Esophagus mucosa (tissue), 1 donor: ENCODE measurements around the gene GRPR. TPM values are rescaled to one million over a fixed set of nuclear protein-coding genes. Genes with fewer than 3 reads are reported as not detected.
"Not testable (repeated sequence)": the region's sequence is repeated elsewhere in the genome, so short reads cannot be mapped to it uniquely, and the experiment has no call there.

ENCODE experiments used
- ATAC-seq: fragments of 200-7000 bp; cut with Tn5 transposase; one replicate; pipeline ENCODE4 v1.9.1; 2020
- total RNA-seq: library from RNA; stranded (reverse); gene quantifications from one replicate; pipeline ENCODE4 v1.2.4, GENCODE V29; 2023
- donor health status: DM: yes; HTN: yes; CAD: no.

Gene GRPR
- total RNA-seq, 1 donor from 2014 or later, result not detected

DNA sequence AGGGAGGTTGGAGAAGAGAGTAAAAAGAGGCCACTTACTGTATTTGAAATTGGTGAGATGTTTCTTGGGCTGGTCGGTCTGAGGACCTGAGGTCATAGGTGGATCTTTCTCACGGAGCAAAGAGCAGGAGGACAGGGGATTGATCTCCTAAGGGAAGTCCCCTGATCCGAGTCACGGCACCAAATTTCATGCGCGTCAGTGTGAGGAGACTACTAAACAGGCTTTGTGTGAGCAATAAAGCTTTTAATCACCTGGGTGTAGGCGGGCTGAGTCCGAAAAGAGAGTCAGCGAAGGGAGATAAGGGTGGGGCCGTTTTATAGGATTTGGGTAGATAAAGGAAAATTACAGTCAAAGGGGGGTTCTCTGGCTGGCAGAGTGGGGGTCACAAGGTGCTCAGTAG, 60.5 kb downstream of the GRPR start:
- ATAC-seq, result not testable (repeated sequence)

DNA sequence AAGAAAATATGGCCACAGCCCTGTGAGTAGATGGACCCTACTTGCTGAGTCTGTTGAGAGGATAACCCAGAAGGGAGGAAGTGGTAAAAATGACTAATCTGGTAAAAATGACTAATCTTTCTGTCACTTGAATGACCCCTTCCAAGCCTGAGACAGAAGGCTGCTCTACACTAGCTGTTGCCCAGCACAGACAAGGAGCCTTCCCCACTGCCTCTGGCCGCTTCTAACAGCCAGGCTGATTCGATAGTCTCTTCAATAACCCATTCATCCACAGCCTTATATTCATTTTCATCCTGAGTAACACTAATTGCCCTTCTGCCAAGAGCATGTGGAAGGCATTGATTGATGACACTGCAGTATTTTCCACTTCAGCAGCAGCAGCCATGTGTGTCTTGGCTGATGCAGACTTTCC, 62.4 kb downstream of the GRPR start:
- no peak for ATAC-seq

DNA sequence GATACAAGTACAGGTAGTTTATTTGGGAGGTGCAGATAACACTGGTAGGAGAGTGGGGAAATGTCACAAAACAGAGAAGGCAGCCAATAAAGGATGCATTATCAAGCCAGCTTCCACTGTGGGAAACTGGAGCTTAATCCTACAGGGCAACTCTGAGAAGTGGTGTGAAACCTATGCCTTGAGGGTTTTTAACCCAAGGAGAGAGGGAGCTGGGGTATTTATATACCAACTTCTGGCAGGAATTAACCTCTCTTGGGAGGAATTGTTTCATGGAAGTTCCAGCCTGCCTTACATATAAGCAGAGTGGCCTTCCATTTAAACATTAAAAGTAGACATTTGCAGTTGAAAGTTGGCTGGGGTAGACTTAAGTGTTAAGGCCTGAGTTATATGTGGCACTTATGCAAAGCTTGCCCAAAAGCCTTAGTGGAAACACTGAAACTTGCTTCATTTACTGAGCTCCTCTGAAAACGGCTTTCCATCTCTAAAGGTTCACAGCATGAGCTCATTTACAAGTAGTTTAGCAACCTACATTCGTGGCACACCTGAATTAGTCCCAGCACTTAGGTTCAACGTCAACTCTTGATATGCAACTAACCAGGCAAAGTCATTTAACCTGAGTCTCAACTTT, 63.1 kb downstream of the GRPR start:
- ATAC-seq, result no peak

DNA sequence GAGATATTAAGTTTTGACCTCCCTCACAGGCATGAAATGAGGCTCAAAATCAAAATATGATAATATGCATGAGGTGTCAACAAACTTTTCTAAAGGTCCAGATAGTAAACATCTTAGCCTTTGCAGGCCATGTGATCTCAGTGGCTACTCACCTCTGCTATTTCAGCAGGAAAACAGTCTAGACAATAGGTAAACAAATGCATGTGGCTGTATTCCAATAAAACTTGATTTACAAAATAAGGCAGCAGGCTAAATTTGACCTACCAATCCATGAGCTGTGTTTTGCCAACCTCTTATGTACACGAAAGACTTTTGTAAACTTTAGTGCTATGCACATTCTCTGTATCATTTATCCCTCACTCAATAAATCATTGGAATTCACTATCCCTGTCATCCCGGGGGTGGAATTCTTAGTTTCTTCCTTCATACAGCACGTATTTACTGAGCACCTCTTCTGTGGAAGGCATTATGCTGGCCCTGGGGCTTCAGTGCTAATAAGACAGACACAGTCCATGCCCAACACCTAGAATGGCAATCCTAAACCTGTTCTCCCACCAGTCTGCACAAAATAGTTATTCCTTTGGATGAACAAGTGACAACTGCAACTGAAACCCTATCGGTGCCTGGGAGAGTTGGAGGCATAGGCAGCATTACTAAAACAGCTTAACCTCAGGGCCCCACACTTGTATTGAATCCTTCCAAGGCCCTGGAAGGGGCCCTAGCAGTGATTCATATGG, 63.8 kb downstream of the GRPR start:
- no peak for ATAC-seq

DNA sequence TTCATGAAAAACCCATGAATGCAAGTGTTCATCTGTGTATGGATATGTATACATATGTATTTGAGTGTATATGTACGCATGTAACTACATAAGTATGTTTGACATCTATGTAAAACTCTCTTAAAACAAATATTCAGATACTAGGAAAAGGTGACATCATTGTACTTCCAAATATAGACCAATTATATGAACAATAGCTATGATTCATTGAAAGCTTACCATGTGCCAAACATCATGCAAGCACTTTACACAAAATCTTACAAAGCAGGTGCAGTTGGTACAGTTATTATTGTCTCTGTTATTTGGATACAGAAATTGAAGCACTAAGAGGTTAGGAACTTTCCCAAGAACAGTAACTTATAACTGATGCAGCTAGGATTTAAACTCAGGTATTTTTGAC, 65.3 kb downstream of the GRPR start:
- no peak for ATAC-seq

DNA sequence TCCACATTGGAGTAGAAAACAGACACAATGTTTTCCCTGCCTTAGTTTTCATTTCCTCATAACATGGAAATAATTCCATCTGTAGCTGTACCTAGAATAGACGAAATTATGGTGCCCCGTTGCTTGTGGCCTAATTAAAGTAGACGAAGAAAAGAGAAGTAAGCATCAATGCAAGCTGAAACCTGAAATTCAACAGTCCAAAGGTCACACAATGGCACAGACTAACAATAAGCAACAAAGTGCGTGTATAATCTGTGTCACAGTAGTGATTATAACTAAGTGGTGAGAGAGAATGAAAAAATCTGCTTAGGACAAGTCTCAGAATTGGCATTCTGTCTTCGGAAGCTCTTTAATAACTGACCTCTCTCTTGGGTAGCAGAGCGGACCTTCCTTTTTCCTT, 68.2 kb downstream of the GRPR start:
- ATAC-seq, result no peak

DNA sequence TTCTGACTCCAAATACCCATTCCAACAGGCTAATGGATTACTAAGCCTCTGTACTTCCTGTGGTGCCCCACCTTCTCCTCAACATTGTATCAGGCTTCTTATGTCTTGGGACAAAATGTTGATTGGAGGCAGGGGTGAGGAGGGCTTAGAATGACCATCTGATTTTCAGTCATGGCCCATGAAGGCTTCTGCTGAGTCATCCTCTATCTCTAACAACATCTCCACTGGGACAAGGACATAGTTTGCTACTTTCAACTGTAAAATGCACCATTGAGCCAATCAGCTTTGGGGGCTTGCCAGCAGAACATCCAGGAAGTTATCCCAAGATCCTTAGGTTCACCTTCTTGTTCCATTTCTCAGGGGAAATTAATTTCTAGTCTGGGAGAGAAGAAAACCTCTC, 73.5 kb downstream of the GRPR start:
- ATAC-seq, result no peak

DNA sequence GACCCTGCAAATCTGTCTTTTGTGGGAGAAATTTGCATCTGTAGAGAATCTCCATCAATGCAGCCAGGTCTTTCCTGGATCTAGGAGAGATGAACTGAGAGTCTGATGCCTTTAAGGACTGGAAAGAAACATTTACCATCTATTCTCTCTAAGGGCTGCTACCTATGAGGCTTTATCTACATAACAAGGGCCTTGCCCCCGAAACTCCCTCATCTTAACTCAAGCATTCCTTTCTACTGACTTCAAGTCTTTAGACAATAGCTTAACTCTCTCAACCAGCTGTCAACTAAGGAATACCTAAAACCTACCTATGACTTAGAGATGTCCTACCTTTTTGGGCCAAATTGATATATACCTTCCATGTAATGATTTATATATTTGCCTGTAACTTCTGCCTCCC, 76.0 kb downstream of the GRPR start:
- ATAC-seq, result no peak

DNA sequence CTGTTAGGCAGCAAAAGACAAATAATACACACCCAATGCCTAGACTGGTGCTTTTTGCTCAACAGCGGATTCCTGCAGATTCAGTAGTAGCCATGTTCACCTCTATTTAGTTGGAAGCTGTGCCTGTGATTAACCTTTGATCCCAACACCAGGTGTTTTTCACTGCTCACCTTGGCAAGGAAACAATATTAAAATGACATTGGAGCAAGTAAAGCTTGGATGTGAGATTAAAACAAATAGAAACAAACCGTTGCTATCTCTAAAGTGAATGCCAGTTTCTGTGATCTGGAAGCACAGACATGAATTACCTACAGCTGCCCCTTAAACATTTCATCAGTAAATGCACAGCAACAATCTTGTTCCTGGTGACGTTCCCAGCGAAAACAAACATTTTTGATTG, 79.6 kb downstream of the GRPR start:
- ATAC-seq, result no peak

Other genes with a start within 250 kb of the GRPR start
- gene MAGEB17, start 43.9 kb downstream of the GRPR start, total RNA-seq, result not detected